Omental fat pad (tissue), 4 donors: ENCODE data around the gene CDC26. TPM values are rescaled to one million over a fixed set of nuclear protein-coding genes. Genes with fewer than 3 reads are reported as not detected.

Experiments used
- ATAC-seq: fragments of 150-250 bp; one replicate; pipeline ENCODE4 v1.9.1; 2016; ENCODE audit warnings: mild to moderate bottlenecking, moderate library complexity; ENCODE audit not compliant: low FRiP score
- DNase-seq: peaks from one replicate; pipeline ENCODE4 v3.0.0-alpha.2; 2019; ENCODE audit warnings: low spot score
- total RNA-seq, 4 donors: library from RNA; depleted of rRNA; stranded (reverse); fragments of >200 nt; gene quantifications; one replicate each; pipeline ENCODE4 v1.1.0, GENCODE V29; 2016
- TF ChIP-seq, protein P1 (sequence below), 3 donors: fragments of 450-650 bp; IDR thresholded peaks; one replicate each; pipeline ENCODE4 v1.5.1; 2016 to 2017; ENCODE audit warnings: antibody characterized with exemption in 3 of 3, mild to moderate bottlenecking in 3 of 3, moderate library complexity in 2 of 3

Gene CDC26
- total RNA-seq, 4 donors from 2014 or later: 20.1 to 39.9 (median 25.3) TPM

GRCh38 chr9:113315231-113315630 is 39.9 kb upstream of the CDC26 start:
- DNase-seq (no peak), ATAC-seq (no peak)

GRCh38 chr9:113313261-113313660 is 37.9 kb upstream of the CDC26 start:
- no peak for DNase-seq
- no peak for ATAC-seq
- TF ChIP-seq, protein P1, sequence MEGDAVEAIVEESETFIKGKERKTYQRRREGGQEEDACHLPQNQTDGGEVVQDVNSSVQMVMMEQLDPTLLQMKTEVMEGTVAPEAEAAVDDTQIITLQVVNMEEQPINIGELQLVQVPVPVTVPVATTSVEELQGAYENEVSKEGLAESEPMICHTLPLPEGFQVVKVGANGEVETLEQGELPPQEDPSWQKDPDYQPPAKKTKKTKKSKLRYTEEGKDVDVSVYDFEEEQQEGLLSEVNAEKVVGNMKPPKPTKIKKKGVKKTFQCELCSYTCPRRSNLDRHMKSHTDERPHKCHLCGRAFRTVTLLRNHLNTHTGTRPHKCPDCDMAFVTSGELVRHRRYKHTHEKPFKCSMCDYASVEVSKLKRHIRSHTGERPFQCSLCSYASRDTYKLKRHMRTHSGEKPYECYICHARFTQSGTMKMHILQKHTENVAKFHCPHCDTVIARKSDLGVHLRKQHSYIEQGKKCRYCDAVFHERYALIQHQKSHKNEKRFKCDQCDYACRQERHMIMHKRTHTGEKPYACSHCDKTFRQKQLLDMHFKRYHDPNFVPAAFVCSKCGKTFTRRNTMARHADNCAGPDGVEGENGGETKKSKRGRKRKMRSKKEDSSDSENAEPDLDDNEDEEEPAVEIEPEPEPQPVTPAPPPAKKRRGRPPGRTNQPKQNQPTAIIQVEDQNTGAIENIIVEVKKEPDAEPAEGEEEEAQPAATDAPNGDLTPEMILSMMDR (IDR thresholded peaks at IDR 0.05): no peak

More at GRCh38 chr9:113315231-113315630, 39.9 kb upstream of the CDC26 start:
- TF ChIP-seq, protein P1 (IDR thresholded peaks at IDR 0.05): no peak

DNA sequence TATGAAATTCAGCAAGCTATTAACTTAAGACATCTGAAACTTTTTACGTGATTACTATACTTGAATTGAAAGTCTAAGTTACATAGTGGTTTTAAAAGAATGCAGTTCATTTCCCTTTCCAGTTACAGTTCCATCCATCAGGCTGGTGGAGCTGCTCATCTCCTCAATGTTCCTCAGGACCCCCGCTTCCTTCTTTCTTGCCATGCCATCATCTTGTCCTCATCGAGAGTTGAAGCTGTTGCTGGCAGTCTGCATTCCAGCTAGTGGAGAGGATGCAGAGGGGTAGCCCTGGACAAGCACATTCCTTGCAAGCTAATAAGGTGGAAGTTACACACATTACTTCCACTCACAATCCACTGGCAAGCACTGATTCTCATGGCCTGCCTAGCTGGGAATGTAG is 36.6 kb upstream of the CDC26 start:
- DNase-seq (no peak), ATAC-seq (no peak)
- TF ChIP-seq, protein P1 (IDR thresholded peaks at IDR 0.05): no peak

- ATAC-seq (no peak), DNase-seq (no peak)
- TF ChIP-seq, protein P1 (IDR thresholded peaks at IDR 0.05): no peak
Observed at GRCh38 chr9:113310538-113310937, 35.2 kb upstream of the CDC26 start.

DNA sequence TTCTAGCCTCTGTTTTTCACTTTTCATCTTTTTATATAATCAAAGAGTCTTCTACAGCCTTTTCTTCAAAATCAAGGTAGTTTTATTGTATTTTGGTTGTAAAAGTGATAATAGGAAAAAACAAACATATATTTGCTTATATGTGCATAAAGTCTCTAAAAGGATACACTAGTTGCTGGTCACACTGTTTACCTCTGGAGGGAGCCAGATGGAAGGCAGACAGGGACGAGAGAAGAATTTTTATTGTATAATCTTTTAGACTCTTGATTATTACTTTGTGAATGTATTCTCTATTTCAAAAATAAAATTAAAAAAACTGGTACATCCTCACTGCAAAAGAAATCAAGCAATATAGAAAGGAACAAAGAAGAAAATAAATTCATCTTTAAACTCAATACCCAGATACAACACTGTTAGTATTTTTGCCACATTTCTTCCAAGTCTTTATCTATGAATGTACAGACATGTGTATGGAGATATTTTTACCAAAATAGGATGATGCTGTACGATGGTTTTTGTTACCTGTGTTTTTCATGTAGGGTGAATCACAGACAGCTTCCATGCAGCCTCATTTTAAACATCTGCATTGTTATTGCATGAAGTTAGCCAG is 33.9 kb upstream of the CDC26 start:
- no peak for DNase-seq
- no peak for ATAC-seq
- TF ChIP-seq, protein P1 (IDR thresholded peaks at IDR 0.05): no peak

GRCh38 chr9:113307396-113307975 is 32.1 kb upstream of the CDC26 start:
- DNase-seq: no peak
- ATAC-seq: no peak
- TF ChIP-seq, protein P1 (IDR thresholded peaks at IDR 0.05): no peak

- TF ChIP-seq, protein P1 (IDR thresholded peaks at IDR 0.05): no peak
- DNase-seq (no peak), ATAC-seq (no peak)
Observed at GRCh38 chr9:113306566-113306965, 31.2 kb upstream of the CDC26 start.
